Measurements from ENCODE around the gene CFAP20DC. TPM values are rescaled to one million over a fixed set of nuclear protein-coding genes. Genes with fewer than 3 reads are reported as not detected.

Gene CFAP20DC
- total and polyA plus RNA-seq, 12 donors, result 0.13 to 0.25 (median 0.14) TPM; not detected in 8

- TF ChIP-seq CTCF (IDR thresholded peaks at IDR 0.05), result no peak
- Histone ChIP-seq H3K27ac (no peak overlapping the region), H3K27me3 (no peaks in the 10 kb centered on the region), H3K4me3 (no peak overlapping the region), H3K9me3 (peaks cover 0 to 35% (median 12%) of the 10 kb centered on the region in 11 donors), H3K4me1 (no peaks in the 10 kb centered on the region), H3K36me3 (no peaks in the 10 kb centered on the region)
- WGBS, 2 donors, result 83 to 86% methylated on average over 6 of the region's 6 CpGs
- intact Hi-C loops (cut with DNase I), result no loop called here
- ATAC-seq, result no peak
- no peak for DNase-seq
Observed at GRCh38 chr3:58784888-58785287, 264.9 kb downstream of the CFAP20DC start.

GRCh38 chr3:58784425-58784824 is 265.4 kb downstream of the CFAP20DC start:
- H3K9me3 ChIP-seq, result peaks cover 0 to 40% (median 16%) of the 10 kb centered on the region in 11 donors
- H3K4me1 ChIP-seq, result no peaks in the 10 kb centered on the region
- intact Hi-C loops (cut with DNase I), result no loop called here
- no peak overlapping the region for H3K4me3 ChIP-seq
- WGBS, 2 donors, result 80 to 96% methylated on average over 4 of the region's 4 CpGs
- no peak overlapping the region for H3K27ac ChIP-seq
- H3K27me3 ChIP-seq, result no peaks in the 10 kb centered on the region
- no peak for TF ChIP-seq CTCF (IDR thresholded peaks at IDR 0.05)
- ATAC-seq, result no peak
- H3K36me3 ChIP-seq, result no peaks in the 10 kb centered on the region
- no peak for DNase-seq

GRCh38 chr3:58783845-58784244 is 266.0 kb downstream of the CFAP20DC start:
- ATAC-seq (no peak), DNase-seq (no peak)
- H3K4me3 ChIP-seq, result no peak overlapping the region
- H3K27ac ChIP-seq, result no peak overlapping the region
- H3K4me1 ChIP-seq, result no peaks in the 10 kb centered on the region
- no peaks in the 10 kb centered on the region for H3K27me3 ChIP-seq
- WGBS, 2 donors, result 96 to 98% methylated on average over 2 of the region's 2 CpGs
- peaks cover 0 to 46% (median 21%) of the 10 kb centered on the region in 11 donors for H3K9me3 ChIP-seq
- intact Hi-C loops (cut with DNase I), result no loop called here
- TF ChIP-seq CTCF (IDR thresholded peaks at IDR 0.05), result no peak
- no peaks in the 10 kb centered on the region for H3K36me3 ChIP-seq

- TF ChIP-seq CTCF (IDR thresholded peaks at IDR 0.05), result no peak
- no peak overlapping the region for H3K4me3 ChIP-seq
- H3K27ac ChIP-seq, result no peak overlapping the region
- ATAC-seq (no peak), DNase-seq (no peak)
- H3K36me3 ChIP-seq, result no peaks in the 10 kb centered on the region
- intact Hi-C loops (cut with DNase I), result no loop called here
- H3K27me3 ChIP-seq, result no peaks in the 10 kb centered on the region
- peaks cover 0 to 50% (median 28%) of the 10 kb centered on the region in 11 donors for H3K9me3 ChIP-seq
- no peaks in the 10 kb centered on the region for H3K4me1 ChIP-seq
Observed at GRCh38 chr3:58779934-58780333, 269.9 kb downstream of the CFAP20DC start.

Data from heart right ventricle (tissue), 16 donors.